SHP77 treated with DMSO at 0.1 percent for 48 hours (cell line): ENCODE data around the gene TPSB2.
"Not testable (repeated sequence)": the region's sequence is repeated elsewhere in the genome, so short reads cannot be mapped to it uniquely, and the experiment has no call there.

ENCODE experiments used
- DNase-seq: peaks from one replicate; lab custom pipeline; 2025; lab: John Stamatoyannopoulos, UW

The TPSB2 gene

DNA sequence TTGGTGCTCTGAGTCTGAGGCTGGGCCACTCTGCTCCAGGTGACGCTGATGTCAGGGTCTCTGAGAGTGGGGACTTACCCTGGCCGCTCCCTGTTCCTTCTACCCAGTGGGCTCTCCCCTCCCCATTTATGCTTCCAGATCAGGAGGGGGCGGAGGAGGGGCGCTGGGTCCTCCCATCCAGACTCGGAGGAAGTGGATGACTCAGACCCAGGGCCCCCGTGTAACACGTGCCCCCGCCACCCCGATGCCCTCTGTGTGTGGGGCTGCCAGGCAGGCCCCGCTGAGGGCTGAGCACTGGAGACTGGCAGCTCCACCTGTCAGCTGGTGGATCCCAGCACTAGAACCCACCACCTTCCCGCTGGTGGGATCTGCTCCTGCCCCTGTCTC lies at the start of gene TPSB2:
TSS of gene TPSB2 (minus strand) at position 101 of the 387 bp plus-strand sequence. CDS start 233 bp downstream, outside the sequence.
- DNase-seq = not testable (repeated sequence)

- no peak for DNase-seq
Observed at GRCh38 chr16:1279081-1279944, 49.3 kb upstream of the TPSB2 start.

- no peak for DNase-seq
Observed at GRCh38 chr16:1278477-1278876, 48.5 kb upstream of the TPSB2 start.

- no peak for DNase-seq
Observed at GRCh38 chr16:1277617-1278282, 47.8 kb upstream of the TPSB2 start.

DNA sequence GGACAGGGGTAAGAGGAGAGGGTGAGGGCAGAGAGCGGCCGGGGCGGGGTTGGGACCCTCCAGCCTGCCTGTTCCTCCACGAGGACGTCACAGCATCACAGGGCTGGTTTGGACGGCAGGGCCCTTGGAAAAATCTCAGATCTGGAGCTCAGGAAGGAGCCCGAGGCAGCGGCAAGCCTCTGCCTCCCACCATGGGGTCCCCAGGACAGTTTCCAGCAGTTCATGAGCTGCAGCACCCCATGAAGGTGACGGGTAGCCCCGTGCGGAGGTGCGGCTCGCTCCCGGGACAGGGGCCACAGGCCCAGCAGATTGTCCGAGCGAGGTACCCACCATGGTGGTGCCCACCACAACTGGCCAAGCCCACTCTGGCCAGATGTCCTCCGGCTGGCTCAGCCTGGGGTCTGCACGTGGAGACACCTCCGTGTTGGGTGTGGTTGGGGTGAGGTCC lies 47.2 kb upstream of the TPSB2 start:
- DNase-seq = no peak

GRCh38 chr16:1276580-1276878 lies 46.5 kb upstream of the TPSB2 start:
- no peak for DNase-seq

DNA sequence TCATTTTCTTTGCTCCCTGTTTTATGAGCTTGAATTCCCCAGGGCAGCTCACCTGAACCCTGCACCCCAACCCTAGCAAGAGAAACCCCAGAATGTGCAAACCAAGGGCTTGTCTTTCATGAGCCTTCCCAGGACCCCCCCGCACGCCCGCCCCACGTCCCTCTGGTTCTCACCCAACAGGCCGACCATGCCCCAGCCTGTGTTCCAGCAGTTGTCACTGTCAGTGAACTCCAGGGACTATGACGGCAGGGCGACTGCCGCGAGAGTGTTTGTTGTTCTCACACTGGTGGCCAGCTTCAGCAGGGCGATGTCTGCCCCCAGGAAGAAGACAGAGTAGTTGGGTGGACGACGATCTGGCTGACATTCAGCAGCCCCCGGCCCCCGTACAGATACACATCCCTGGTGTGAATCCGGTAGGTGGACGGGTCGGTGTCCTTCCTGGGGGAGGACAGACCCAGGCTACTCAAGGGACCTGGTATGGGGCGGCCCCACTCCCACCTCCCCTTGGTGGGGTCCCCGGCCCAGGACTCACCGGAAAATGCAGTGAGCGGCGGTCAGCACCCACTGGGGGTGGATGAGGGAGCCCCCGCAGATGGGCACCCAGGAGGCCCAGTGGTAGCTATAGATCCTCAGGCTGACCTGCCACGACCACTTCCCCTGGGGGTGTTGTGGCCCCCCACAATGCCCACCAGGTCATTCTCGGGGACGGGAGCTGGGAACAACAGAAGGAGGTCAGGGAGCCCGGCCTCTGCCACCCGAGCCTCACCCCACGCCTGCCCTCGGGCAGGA lies 46.0 kb upstream of the TPSB2 start:
- no peak for DNase-seq

GRCh38 chr16:1274767-1275166 lies 44.8 kb upstream of the TPSB2 start:
- DNase-seq = no peak

DNA sequence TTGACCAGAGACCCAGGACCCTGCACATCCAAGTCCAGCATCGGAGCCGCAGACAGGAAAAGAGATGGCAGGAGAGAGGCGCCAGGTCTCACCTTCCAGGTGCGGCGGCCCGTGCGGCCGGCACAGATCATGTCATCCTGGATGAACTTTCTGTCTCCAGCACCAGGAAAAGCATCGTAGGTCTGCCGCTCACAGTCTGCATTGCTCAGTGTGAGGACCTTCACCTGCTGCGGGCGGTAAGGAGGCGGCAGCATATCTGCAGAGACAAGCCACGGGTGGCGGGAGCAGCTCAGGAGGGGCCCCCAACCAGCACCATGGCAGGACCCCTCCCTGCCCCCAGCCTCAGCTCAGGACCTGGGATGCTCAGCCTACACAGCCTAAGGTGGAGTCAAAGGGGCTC lies 43.8 kb upstream of the TPSB2 start:
- DNase-seq = no peak

- DNase-seq = no peak
Observed at GRCh38 chr16:1272453-1273198, 42.6 kb upstream of the TPSB2 start.

GRCh38 chr16:1271724-1272413 lies 41.9 kb upstream of the TPSB2 start:
- peak; percentile 70 for DNase-seq

DNA sequence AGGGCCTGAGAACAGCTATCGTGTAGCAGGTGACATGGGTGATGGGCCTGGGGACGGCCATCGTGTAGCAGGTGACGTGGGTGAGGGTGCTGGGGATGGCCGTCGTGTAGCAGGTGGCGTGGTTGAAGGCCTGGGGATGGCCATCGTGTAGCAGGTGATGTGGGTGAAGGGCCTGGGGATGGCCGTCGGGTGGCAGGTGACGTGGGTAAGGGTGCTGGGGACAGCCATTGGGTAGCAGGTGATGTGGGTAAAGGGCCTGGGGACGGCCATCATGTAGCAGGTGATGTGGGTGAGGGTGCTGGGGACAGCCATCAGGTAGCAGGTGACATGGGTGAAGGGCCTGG lies 41.4 kb upstream of the TPSB2 start:
- DNase-seq = no peak

DNA sequence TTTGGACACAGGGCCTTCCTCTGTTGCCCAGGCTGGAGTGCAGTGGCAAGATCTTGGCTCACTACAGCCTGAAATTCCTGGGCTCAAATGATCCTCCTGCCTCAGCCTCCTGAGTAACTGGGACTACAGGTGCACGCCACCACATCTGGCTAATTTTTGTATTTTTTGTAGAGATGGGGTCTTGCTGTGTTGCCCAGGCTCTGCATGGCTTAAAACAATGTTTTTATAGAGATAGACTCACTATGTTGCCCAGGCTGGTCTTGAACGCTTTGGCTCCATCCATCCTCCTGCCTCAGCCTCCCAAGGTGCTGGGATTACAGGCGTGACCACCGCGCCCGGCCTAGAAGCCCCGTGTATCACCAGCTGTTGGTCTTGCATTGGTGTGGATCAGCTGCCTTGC lies 39.4 kb upstream of the TPSB2 start:
- not testable (repeated sequence) for DNase-seq

- no peak for DNase-seq
Observed at GRCh38 chr16:1265826-1266225, 35.8 kb upstream of the TPSB2 start.

GRCh38 chr16:1265090-1265630 lies 35.2 kb upstream of the TPSB2 start:
- DNase-seq = no peak

- no peak for DNase-seq
Observed at GRCh38 chr16:1264345-1265089, 34.5 kb upstream of the TPSB2 start.

GRCh38 chr16:1263591-1264344 lies 33.8 kb upstream of the TPSB2 start:
- no peak for DNase-seq

GRCh38 chr16:1262846-1263221 lies 32.9 kb upstream of the TPSB2 start:
- DNase-seq = no peak

DNA sequence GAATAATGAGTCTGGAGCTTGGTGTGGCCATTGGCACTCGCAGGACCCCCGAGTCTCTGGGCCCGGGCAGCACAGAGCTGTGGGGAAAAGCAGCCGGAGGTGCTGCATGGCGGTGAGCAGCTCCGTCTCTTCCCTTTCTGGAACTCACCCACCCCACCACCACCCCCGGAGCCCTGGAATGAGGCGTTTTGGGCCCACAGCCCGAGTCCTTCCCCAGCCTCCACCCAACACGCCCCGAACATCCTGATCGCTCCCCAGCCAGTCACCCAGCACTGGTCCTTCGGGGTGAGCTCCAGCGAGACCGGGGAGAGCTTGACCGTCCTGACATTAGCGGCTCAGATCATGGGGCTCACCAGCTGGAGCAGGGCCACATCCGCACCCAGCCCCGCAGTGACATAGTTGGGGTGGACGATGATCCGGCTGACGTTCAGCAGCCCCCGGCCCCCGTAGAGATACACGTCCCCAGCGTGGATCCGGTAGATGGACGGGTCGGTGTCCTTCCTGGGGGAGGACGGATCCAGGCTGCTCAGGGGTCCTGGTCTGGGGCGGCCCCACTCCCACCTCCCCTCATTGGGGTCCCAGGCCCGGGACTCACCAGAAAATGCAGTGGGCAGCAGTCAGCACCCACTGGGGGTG lies 32.3 kb upstream of the TPSB2 start:
- DNase-seq = no peak
